Neural progenitor cell (in vitro differentiated cells): ENCODE measurements around the gene EIF1B. TPM values are rescaled to one million over a fixed set of nuclear protein-coding genes. Genes with fewer than 3 reads are reported as not detected.

Experiments used
- DNase-seq: peaks from one replicate; pipeline ENCODE4 v3.0.0-alpha.2; 2016; ENCODE audit warnings: low spot score
- H2AFZ ChIP-seq: fragments of 200-600 bp; sonication (generic); replicated peaks from 2 replicates; pipeline ENCODE4 v1.6.1; 2016; ENCODE audit warnings: antibody characterized with exemption
- H3F3A ChIP-seq: fragments of 200-600 bp; sonication (generic); 2 replicates; pipeline ENCODE4 v1.6.1; 2016; ENCODE audit warnings: antibody characterized with exemption, low read depth
- H3K27ac ChIP-seq: fragments of 200-600 bp; sonication (generic); 2 replicates; pipeline ENCODE4 v1.5.1; 2016; ENCODE audit warnings: mild to moderate bottlenecking
- H3K27me3 ChIP-seq: fragments of 200-600 bp; sonication (generic); 2 replicates; pipeline ENCODE4 v1.6.1; 2016; ENCODE audit warnings: mild to moderate bottlenecking, moderate library complexity
- H3K36me3 ChIP-seq: fragments of 200-600 bp; sonication (generic); 2 replicates; pipeline ENCODE4 v1.5.1; 2016
- H3K4me1 ChIP-seq: fragments of 200-600 bp; sonication (generic); 2 replicates; pipeline ENCODE4 v1.6.1; 2016; ENCODE audit warnings: mixed run types
- H3K4me2 ChIP-seq: fragments of 200-600 bp; sonication (generic); 2 replicates; pipeline ENCODE4 v1.6.1; 2016
- H3K4me3 ChIP-seq: fragments of 200-600 bp; sonication (generic); 2 replicates; pipeline ENCODE4 v1.5.1; 2016
- H3K79me2 ChIP-seq: fragments of 200-600 bp; sonication (generic); 2 replicates; pipeline ENCODE4 v1.6.1; 2016; ENCODE audit warnings: low read depth
- H3K9ac ChIP-seq: fragments of 200-600 bp; sonication (generic); 2 replicates; pipeline ENCODE4 v1.6.1; 2016
- H3K9me3 ChIP-seq: fragments of 200-600 bp; sonication (generic); 2 replicates; pipeline ENCODE4 v1.5.1; 2016; ENCODE audit warnings: low read depth
- H4K20me1 ChIP-seq: fragments of 200-600 bp; sonication (generic); 2 replicates; pipeline ENCODE4 v1.6.1; 2016; ENCODE audit warnings: low read depth
- H3K27ac Mint-ChIP-seq: 3 replicates; pipeline ENCODE4 v1.8.0; 2021; ENCODE audit warnings: mixed read lengths
- H3K27me3 Mint-ChIP-seq: 2 replicates; pipeline ENCODE4 v1.8.0; 2022; ENCODE audit warnings: low read depth, mild to moderate bottlenecking, inconsistent platforms, moderate library complexity, mixed read lengths; ENCODE audit not compliant: insufficient read depth
- H3K36me3 Mint-ChIP-seq: 3 replicates; pipeline ENCODE4 v1.8.0; 2021; ENCODE audit warnings: mixed read lengths
- H3K4me1 Mint-ChIP-seq: 3 replicates; pipeline ENCODE4 v1.8.0; 2021; ENCODE audit warnings: mixed read lengths
- H3K4me3 Mint-ChIP-seq: 3 replicates; pipeline ENCODE4 v1.8.0; 2021; ENCODE audit warnings: mild to moderate bottlenecking, moderate library complexity, mixed read lengths
- H3K9me3 Mint-ChIP-seq: 3 replicates; pipeline ENCODE4 v1.8.0; 2020; ENCODE audit warnings: mixed read lengths
- EZH2 ChIP-seq: fragments of 200-600 bp; sonication (generic); IDR thresholded peaks from 2 replicates; pipeline ENCODE4 v1.6.1; 2017; ENCODE audit warnings: antibody characterized with exemption, mild to moderate bottlenecking, moderate library complexity
- EZH2phosphoT487 ChIP-seq: fragments of 200-600 bp; sonication (generic); IDR thresholded peaks from 2 replicates; pipeline ENCODE4 v1.6.1; 2017; ENCODE audit warnings: antibody characterized with exemption
- total RNA-seq: library from RNA; depleted of rRNA; stranded (reverse); fragments of >200 nt; gene quantifications from 2 replicates; pipeline ENCODE4 v1.2.3, GENCODE V29; 2015; ENCODE audit warnings: low replicate concordance
- TF ChIP-seq, protein P1 (sequence below): fragments of 200-600 bp; sonication (generic); IDR thresholded peaks from 2 replicates; pipeline ENCODE4 v1.5.1; 2017; ENCODE audit warnings: antibody characterized with exemption, mild to moderate bottlenecking

The EIF1B gene
- total RNA-seq, 1 donor from 2014 or later = 45.3 TPM

DNA sequence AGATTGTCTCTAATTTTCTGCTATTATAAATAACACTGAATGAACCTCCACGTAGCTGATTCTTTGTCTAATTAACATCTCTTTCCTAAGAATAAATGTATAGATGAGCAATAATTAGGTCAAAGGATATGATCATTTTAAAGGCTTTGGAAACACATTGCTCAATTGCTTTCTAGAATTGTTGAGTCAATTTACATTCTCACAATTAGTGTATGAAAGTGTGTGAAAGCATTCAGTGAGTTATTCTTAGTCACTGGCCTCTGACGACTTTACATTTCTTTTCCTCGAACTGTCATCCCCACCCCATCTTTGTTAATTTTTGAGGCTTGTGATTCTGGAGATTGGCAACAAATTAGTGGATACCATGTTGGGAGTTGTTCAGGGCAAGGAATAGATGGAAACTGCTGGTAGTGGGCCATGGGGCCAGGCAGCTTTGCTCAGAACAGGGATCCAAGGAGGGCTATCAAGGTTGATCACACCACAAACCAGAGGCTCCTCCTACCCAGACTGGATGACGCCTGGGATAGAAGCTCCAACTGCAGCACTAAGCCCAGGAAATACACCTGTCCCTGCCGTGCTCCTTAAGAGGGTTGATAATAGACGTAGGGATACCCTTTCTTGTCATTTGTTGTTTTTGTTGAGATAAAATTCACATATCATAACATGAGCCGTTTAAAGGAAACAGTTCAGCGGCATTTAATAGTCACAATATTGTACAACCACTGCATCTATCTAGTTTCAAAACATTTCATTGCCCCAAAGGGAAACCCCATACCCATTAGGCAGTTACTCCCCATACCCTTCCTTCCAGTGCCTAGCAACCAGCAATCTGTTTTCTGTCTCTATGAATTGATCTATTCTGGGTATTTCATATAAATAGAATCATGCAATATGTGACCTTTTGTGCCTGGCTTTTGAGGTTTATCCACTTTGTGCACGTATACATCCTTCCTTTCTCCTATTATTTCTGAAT, 27.9 kb downstream of the EIF1B start:
- Mint-ChIP-seq H3K27ac (no peak overlapping the region), H3K4me3 (no peak overlapping the region), H3K27me3 (peaks cover 4% of the 10 kb centered on the region), H3K4me1 (peaks cover 4% of the 10 kb centered on the region), H3K36me3 (no peaks in the 10 kb centered on the region), H3K9me3 (no peaks in the 10 kb centered on the region)
- Histone ChIP-seq H3K9me3 (no peaks in the 10 kb centered on the region), H3K4me3 (no peak overlapping the region), H3K79me2 (no peaks in the 10 kb centered on the region), H3F3A (no peaks in the 10 kb centered on the region), H3K27me3 (no peaks in the 10 kb centered on the region), H3K27ac (no peak overlapping the region), H3K4me2 (no peak overlapping the region), H4K20me1 (no peaks in the 10 kb centered on the region), H3K9ac (no peak overlapping the region), H3K4me1 (no peaks in the 10 kb centered on the region), H3K36me3 (no peaks in the 10 kb centered on the region), H2AFZ (no peak overlapping the region)
- TF ChIP-seq EZH2phosphoT487 = no peak
- TF ChIP-seq EZH2 = no peak
- TF ChIP-seq, protein P1, sequence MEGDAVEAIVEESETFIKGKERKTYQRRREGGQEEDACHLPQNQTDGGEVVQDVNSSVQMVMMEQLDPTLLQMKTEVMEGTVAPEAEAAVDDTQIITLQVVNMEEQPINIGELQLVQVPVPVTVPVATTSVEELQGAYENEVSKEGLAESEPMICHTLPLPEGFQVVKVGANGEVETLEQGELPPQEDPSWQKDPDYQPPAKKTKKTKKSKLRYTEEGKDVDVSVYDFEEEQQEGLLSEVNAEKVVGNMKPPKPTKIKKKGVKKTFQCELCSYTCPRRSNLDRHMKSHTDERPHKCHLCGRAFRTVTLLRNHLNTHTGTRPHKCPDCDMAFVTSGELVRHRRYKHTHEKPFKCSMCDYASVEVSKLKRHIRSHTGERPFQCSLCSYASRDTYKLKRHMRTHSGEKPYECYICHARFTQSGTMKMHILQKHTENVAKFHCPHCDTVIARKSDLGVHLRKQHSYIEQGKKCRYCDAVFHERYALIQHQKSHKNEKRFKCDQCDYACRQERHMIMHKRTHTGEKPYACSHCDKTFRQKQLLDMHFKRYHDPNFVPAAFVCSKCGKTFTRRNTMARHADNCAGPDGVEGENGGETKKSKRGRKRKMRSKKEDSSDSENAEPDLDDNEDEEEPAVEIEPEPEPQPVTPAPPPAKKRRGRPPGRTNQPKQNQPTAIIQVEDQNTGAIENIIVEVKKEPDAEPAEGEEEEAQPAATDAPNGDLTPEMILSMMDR = no peak
- no peak for DNase-seq

DNA sequence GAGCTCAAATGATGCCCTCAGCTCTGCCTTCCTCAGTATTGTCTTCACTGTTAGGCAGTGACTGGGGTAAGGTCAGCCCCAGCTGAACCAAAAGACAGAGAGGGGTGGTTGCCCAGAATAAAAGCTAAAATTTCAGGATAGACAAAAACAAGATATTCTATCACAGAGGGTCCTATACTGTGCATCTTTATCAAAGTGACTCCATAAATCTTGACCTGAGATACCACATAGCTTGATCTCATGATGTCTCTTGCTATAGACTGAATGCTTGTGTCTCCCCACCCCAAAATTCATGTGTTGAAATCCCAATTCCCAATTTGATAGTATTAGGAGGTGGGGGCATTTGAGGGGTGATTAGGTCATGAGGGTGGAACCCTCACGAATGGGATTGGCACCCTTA, 30.4 kb downstream of the EIF1B start:
- no peak overlapping the region for H3K27ac ChIP-seq
- no peaks in the 10 kb centered on the region for H3K36me3 Mint-ChIP-seq
- no peak overlapping the region for H2AFZ ChIP-seq
- TF ChIP-seq EZH2phosphoT487 (no peak), EZH2 (no peak)
- TF ChIP-seq, protein P1 = no peak
- no peak overlapping the region for H3K9ac ChIP-seq
- no peak overlapping the region for H3K4me3 ChIP-seq
- no peaks in the 10 kb centered on the region for H3K79me2 ChIP-seq
- no peaks in the 10 kb centered on the region for H3K9me3 Mint-ChIP-seq
- no peaks in the 10 kb centered on the region for H3K4me1 Mint-ChIP-seq
- no peak overlapping the region for H3K4me2 ChIP-seq
- H3K27me3 ChIP-seq = no peaks in the 10 kb centered on the region
- no peaks in the 10 kb centered on the region for H3K4me1 ChIP-seq
- no peaks in the 10 kb centered on the region for H3K9me3 ChIP-seq
- DNase-seq = no peak
- H3K27me3 Mint-ChIP-seq = peaks cover 5% of the 10 kb centered on the region
- H3K4me3 Mint-ChIP-seq = no peak overlapping the region
- no peaks in the 10 kb centered on the region for H4K20me1 ChIP-seq
- H3K27ac Mint-ChIP-seq = no peak overlapping the region
- H3K36me3 ChIP-seq = no peaks in the 10 kb centered on the region
- no peaks in the 10 kb centered on the region for H3F3A ChIP-seq

DNA sequence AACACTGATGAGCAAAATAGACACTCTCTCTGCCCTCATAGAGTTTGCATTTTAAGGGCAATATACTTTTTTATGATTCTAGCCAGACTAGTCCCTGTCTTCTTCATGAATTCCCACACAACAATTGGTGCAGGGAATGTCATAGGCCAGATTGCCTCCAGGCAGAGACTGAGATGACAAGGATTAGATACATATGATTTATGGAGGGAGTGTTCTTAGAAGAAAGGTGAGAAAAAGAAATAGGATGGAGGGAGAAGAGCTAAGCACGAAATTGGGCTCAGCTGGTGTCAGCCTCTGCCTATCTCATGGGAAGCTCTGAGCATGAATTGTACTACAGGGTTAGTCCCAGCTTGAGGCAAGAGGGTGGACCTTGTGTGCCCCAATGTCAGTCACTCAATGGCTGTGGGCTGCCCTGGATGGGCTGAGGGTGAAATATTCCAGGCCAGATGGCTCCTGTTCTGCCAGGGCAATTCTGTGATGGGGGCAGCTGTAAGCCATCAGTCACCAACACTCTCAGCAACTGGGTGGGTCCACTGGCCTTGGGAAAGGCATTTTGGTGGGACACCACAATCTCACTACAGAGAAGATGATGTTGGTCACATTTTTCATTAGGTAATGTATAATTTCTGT, 31.1 kb downstream of the EIF1B start:
- no peak overlapping the region for H3K27ac Mint-ChIP-seq
- DNase-seq = no peak
- TF ChIP-seq, protein P1 = no peak
- TF ChIP-seq EZH2phosphoT487 (no peak), EZH2 (no peak)
- no peaks in the 10 kb centered on the region for H3K9me3 ChIP-seq
- H3K27ac ChIP-seq = no peak overlapping the region
- peaks cover 5% of the 10 kb centered on the region for H3K27me3 Mint-ChIP-seq
- H3K4me1 ChIP-seq = no peaks in the 10 kb centered on the region
- H3K4me3 ChIP-seq = no peak overlapping the region
- no peak overlapping the region for H3K4me3 Mint-ChIP-seq
- no peaks in the 10 kb centered on the region for H4K20me1 ChIP-seq
- H3K27me3 ChIP-seq = no peaks in the 10 kb centered on the region
- no peaks in the 10 kb centered on the region for H3K36me3 Mint-ChIP-seq
- H3K79me2 ChIP-seq = no peaks in the 10 kb centered on the region
- H3K4me2 ChIP-seq = no peak overlapping the region
- no peak overlapping the region for H3K9ac ChIP-seq
- H3K36me3 ChIP-seq = no peaks in the 10 kb centered on the region
- H3K9me3 Mint-ChIP-seq = no peaks in the 10 kb centered on the region
- H2AFZ ChIP-seq = no peak overlapping the region
- no peaks in the 10 kb centered on the region for H3K4me1 Mint-ChIP-seq
- H3F3A ChIP-seq = no peaks in the 10 kb centered on the region
